H1 (cell line): ENCODE results near the gene HINT2. TPM values are rescaled to one million over a fixed set of nuclear protein-coding genes. Genes with fewer than 3 reads are reported as not detected.

Experiments
- CTCF ChIA-PET: fragments of 300-600 bp; sonication (Branson Sonifier 250); formaldehyde crosslinking; loops from one replicate; lab custom pipeline; 2021; ENCODE audit not compliant: partially characterized antibody; lab: Charles Lee
- POLR2A ChIA-PET: fragments of 300-600 bp; sonication (Branson Sonifier 250); formaldehyde crosslinking; loops from one replicate; lab custom pipeline; 2021; ENCODE audit warnings: inconsistent platforms; ENCODE audit not compliant: partially characterized antibody; lab: Charles Lee
- DNase-seq, 2 experiments: peaks; one replicate each; pipeline versions ENCODE4 v3.0.0 to v3.0.0-alpha.2; 2010 to 2022; ENCODE audit warnings: low spot score in 2 of 2, low read depth in 1 of 2, mixed read lengths in 1 of 2
- FAIRE-seq: peaks from 2 replicates; lab custom pipeline; 2011; peaks lifted over from hg19 to GRCh38; lab: Jason Lieb, UNC
- H2AFZ ChIP-seq: 2 replicates; pipeline ENCODE4 v1.8.1; 2012; ENCODE audit warnings: low read length, inconsistent platforms
- H2AK5ac ChIP-seq: 2 replicates; pipeline ENCODE4 v1.6.1; 2013; ENCODE audit warnings: low read depth, low read length
- H2BK120ac ChIP-seq: replicated peaks from 2 replicates; pipeline ENCODE3; 2013; ENCODE audit warnings: low read depth, low read length, inconsistent platforms
- H2BK12ac ChIP-seq: 2 replicates; pipeline ENCODE4 v1.6.1; 2013; ENCODE audit warnings: low read depth, low read length
- H2BK15ac ChIP-seq: 2 replicates; pipeline ENCODE4 v1.6.1; 2013; ENCODE audit warnings: low read length
- H2BK20ac ChIP-seq: 2 replicates; pipeline ENCODE4 v1.6.1; 2013; ENCODE audit warnings: low read length
- H2BK5ac ChIP-seq: 2 replicates; pipeline ENCODE4 v1.6.1; 2013; ENCODE audit warnings: low read depth, low read length
- H3K14ac ChIP-seq: 2 replicates; pipeline ENCODE4 v1.6.1; 2013; ENCODE audit warnings: inconsistent platforms; ENCODE audit not compliant: insufficient read length
- H3K18ac ChIP-seq: 2 replicates; pipeline ENCODE4 v1.6.1; 2013; ENCODE audit warnings: low read length; ENCODE audit errors: extremely low read depth
- H3K23ac ChIP-seq: 2 replicates; pipeline ENCODE4 v1.6.1; 2013; ENCODE audit warnings: inconsistent platforms; ENCODE audit not compliant: insufficient read length
- H3K23me2 ChIP-seq: 2 replicates; pipeline ENCODE4 v1.6.1; 2013; ENCODE audit warnings: low read depth, low read length
- H3K27ac ChIP-seq: 2 replicates; pipeline ENCODE4 v1.6.1; 2011; ENCODE audit warnings: low read depth, low read length, inconsistent platforms
- H3K27me3 ChIP-seq, 4 experiments: replicated peaks in 1 of 4; 1 replicate in 1 of 4; 2 replicates in 3 of 4; pipeline versions ENCODE4 v1.6.1 to v1.8.1; 2011 to 2013; ENCODE audit warnings: low read length in 3 of 4, mild to moderate bottlenecking in 3 of 4, inconsistent platforms in 2 of 4, mixed read lengths in 2 of 4, moderate library complexity in 1 of 4; ENCODE audit not compliant: control insufficient read depth in 3 of 4, insufficient read depth in 3 of 4; ENCODE audit errors: extremely low read depth in 1 of 4
- H3K36me3 ChIP-seq, 4 experiments: 2 replicates each; pipeline versions ENCODE4 v1.6.1 to v1.8.1; 2011 to 2013; ENCODE audit warnings: mild to moderate bottlenecking in 4 of 4, low read length in 3 of 4, moderate library complexity in 2 of 4, control low read depth in 1 of 4, inconsistent platforms in 1 of 4; ENCODE audit not compliant: insufficient read depth in 4 of 4, control insufficient read depth in 2 of 4
- H3K4ac ChIP-seq: replicated peaks from 2 replicates; pipeline ENCODE3; 2013; ENCODE audit warnings: low read length, low read depth, mixed read lengths, inconsistent platforms; ENCODE audit not compliant: insufficient read length
- H3K4me1 ChIP-seq, 4 experiments: replicated peaks in 1 of 4; 1 replicate in 1 of 4; 2 replicates in 3 of 4; pipeline versions ENCODE4 v1.6.1 to v1.8.1; 2011 to 2013; ENCODE audit warnings: low read length in 3 of 4, inconsistent platforms in 2 of 4, mixed read lengths in 1 of 4; ENCODE audit not compliant: insufficient read depth in 4 of 4, control insufficient read depth in 3 of 4
- H3K4me2 ChIP-seq, 2 experiments: 2 replicates each; pipeline versions ENCODE4 v1.6.1 to v1.8.1; 2011 to 2013; ENCODE audit warnings: low read depth in 2 of 2, low read length in 2 of 2, control low read depth in 1 of 2, inconsistent platforms in 1 of 2, mild to moderate bottlenecking in 1 of 2; ENCODE audit not compliant: insufficient read depth in 1 of 2
- H3K4me3 ChIP-seq, 4 experiments: fragments of 200-600, 300-600 bp in 1 of 4; sonication (generic), shearing (Covaris generic), sonication (Bioruptor Twin) in 1 of 4; 2 replicates each; pipeline versions ENCODE4 v1.5.1 to v1.8.1; 2011 to 2016; ENCODE audit warnings: low read length in 4 of 4, low read depth in 3 of 4, control low read depth in 2 of 4, inconsistent platforms in 2 of 4, mild to moderate bottlenecking in 2 of 4, mixed read lengths in 1 of 4, moderate library complexity in 1 of 4; ENCODE audit not compliant: insufficient read depth in 2 of 4; ENCODE audit errors: extremely low read depth in 1 of 4
- H3K56ac ChIP-seq: replicated peaks from 2 replicates; pipeline ENCODE3; 2013; ENCODE audit warnings: low read depth, mild to moderate bottlenecking, mixed read lengths, low read length, inconsistent platforms; ENCODE audit not compliant: insufficient read length
- H3K79me1 ChIP-seq: 2 replicates; pipeline ENCODE4 v1.6.1; 2013; ENCODE audit warnings: low read depth, low read length, control low read depth
- H3K79me2 ChIP-seq, 2 experiments: 2 replicates each; pipeline versions ENCODE4 v1.6.1 to v1.8.1; 2012 to 2013; ENCODE audit warnings: low read length in 2 of 2, mild to moderate bottlenecking in 2 of 2, inconsistent platforms in 1 of 2; ENCODE audit not compliant: insufficient read depth in 2 of 2, control insufficient read depth in 1 of 2
- H3K9ac ChIP-seq, 4 experiments: replicated peaks in 1 of 4; 1 replicate in 1 of 4; 2 replicates in 3 of 4; pipeline versions ENCODE4 v1.6.1 to v1.8.1; 2011 to 2013; ENCODE audit warnings: low read depth in 3 of 4, low read length in 3 of 4, control low read depth in 2 of 4, mild to moderate bottlenecking in 2 of 4, moderate library complexity in 2 of 4, inconsistent platforms in 1 of 4; ENCODE audit errors: extremely low read depth in 1 of 4
- H3K9me3 ChIP-seq, 2 experiments: 2 replicates each; pipeline versions ENCODE4 v1.6.1 to v1.8.1; 2012 to 2013; ENCODE audit warnings: mild to moderate bottlenecking in 2 of 2, moderate library complexity in 2 of 2, control low read depth in 1 of 2, inconsistent platforms in 1 of 2, low read depth in 1 of 2, low read length in 1 of 2, mixed read lengths in 1 of 2; ENCODE audit not compliant: insufficient read depth in 2 of 2
- H4K20me1 ChIP-seq, 2 experiments: replicated peaks in 1 of 2; 2 replicates each; pipeline versions ENCODE3 to v1.8.1; 2011 to 2013; ENCODE audit warnings: inconsistent platforms in 2 of 2, low read length in 2 of 2, mild to moderate bottlenecking in 1 of 2; ENCODE audit not compliant: insufficient read depth in 2 of 2, control insufficient read depth in 1 of 2
- H4K5ac ChIP-seq: 2 replicates; pipeline ENCODE4 v1.6.1; 2013; ENCODE audit warnings: low read length, low read depth, mixed read lengths, inconsistent platforms; ENCODE audit not compliant: insufficient read length
- H4K8ac ChIP-seq: 2 replicates; pipeline ENCODE4 v1.8.0; 2013; ENCODE audit warnings: mild to moderate bottlenecking, moderate library complexity, low read length, inconsistent platforms; ENCODE audit not compliant: insufficient read depth; ENCODE audit errors: extremely low read depth
- H4K91ac ChIP-seq: replicated peaks from 2 replicates; pipeline ENCODE3; 2013; ENCODE audit warnings: low read length, mixed read lengths, inconsistent platforms; ENCODE audit not compliant: insufficient read length
- FOSL1 ChIP-seq: IDR thresholded peaks from 2 replicates; pipeline ENCODE4 v1.6.1; 2011; ENCODE audit warnings: mild to moderate bottlenecking, low read depth, low read length, moderate library complexity; ENCODE audit not compliant: insufficient read depth
- HDAC6 ChIP-seq: IDR thresholded peaks from one replicate; pipeline ENCODE4 v1.7.1; 2012; ENCODE audit warnings: low read depth, mild to moderate bottlenecking, inconsistent platforms, low read length, moderate library complexity
- KDM1A ChIP-seq: fragments of 200-600, 300-600 bp; sonication (generic); IDR thresholded peaks from 2 replicates; pipeline ENCODE4 v1.7.1; 2016; ENCODE audit warnings: mild to moderate bottlenecking, low read length, borderline replicate concordance
- KDM5A ChIP-seq: fragments of 200-600 bp; IDR thresholded peaks from 2 replicates; pipeline ENCODE4 v1.7.1; 2012; ENCODE audit warnings: mild to moderate bottlenecking, low read length, inconsistent platforms, mixed read lengths
- NRF1 ChIP-seq: IDR thresholded peaks from 2 replicates; pipeline ENCODE4 v1.6.1; 2011; ENCODE audit warnings: mild to moderate bottlenecking, low read depth, low read length, improper control_type of control experiment
- POLR2AphosphoS5 ChIP-seq: IDR thresholded peaks from 2 replicates; pipeline ENCODE4 v1.6.1; 2011; ENCODE audit warnings: low read depth, low read length
- RXRA ChIP-seq: IDR thresholded peaks from 2 replicates; pipeline ENCODE4 v1.6.1; 2011; ENCODE audit warnings: low read depth, mild to moderate bottlenecking, low read length, moderate library complexity; ENCODE audit not compliant: insufficient read depth
- SP4 ChIP-seq: IDR thresholded peaks from 2 replicates; pipeline ENCODE4 v1.6.1; 2012; ENCODE audit warnings: low read length, inconsistent platforms
- WGBS, 2 experiments: shearing (Covaris generic) in 1 of 2; methylation state at CpG; one replicate each; pipeline versions ENCODE4 v1.1.6 to v1.1.7; 2013 to 2015; ENCODE audit warnings: low lambda C conversion rate in 2 of 2, mixed read lengths in 2 of 2, inconsistent platforms in 1 of 2, low coverage in 1 of 2, missing lambda C conversion rate in 1 of 2; ENCODE audit not compliant: insufficient replicate concordance in 2 of 2, insufficient coverage in 1 of 2, insufficient read length in 1 of 2; ENCODE audit errors: extremely low coverage in 1 of 2, missing lambda C conversion rate in 1 of 2; 5-methylcytosine and 5-hydroxymethylcytosine counted together
- polyA plus RNA-seq, 7 experiments: library from polyadenylated mRNA; depleted of rRNA in 3 of 7; stranded (reverse) in 5 of 7; unstranded in 2 of 7; fragments of >200 nt in 5 of 7; fragments of 200-250 nt in 2 of 7; gene quantifications; 1 replicate in 5 of 7; 2 replicates in 1 of 7; 4 replicates in 1 of 7; pipeline versions ENCODE4 v1.2.1 to v1.2.3, GENCODE V29; 2011 to 2013; ENCODE audit warnings: missing spikeins in 2 of 7, mixed read lengths in 2 of 7
- total RNA-seq: library from RNA; stranded (reverse); fragmentation: NEBNext Ultra II Directional; extraction: Animal tissue kit (Norgen Biotek cat#: 25700); gene quantifications from 2 replicates; pipeline ENCODE4 v1.2.1, GENCODE V29; 2021
- TF ChIP-seq, protein P1 (sequence below): IDR thresholded peaks from 2 replicates; pipeline ENCODE4 v1.6.1; 2011; ENCODE audit warnings: low read length, improper control_type of control experiment
- TF ChIP-seq, protein P2 (sequence below): IDR thresholded peaks from 2 replicates; pipeline ENCODE4 v1.6.1; 2011; ENCODE audit warnings: low read depth, mild to moderate bottlenecking, low read length; ENCODE audit not compliant: insufficient read depth
- TF ChIP-seq, protein P3 (sequence below): IDR thresholded peaks from 2 replicates; pipeline ENCODE4 v1.6.1; 2012; ENCODE audit warnings: low read length, inconsistent platforms

HINT2 gene
- total and polyA plus RNA-seq, 2 of the 8 experiments (the other 6 are each of a cell fraction or from before 2014, with no cell fraction given) = 32.1 to 51.2 TPM

DNA sequence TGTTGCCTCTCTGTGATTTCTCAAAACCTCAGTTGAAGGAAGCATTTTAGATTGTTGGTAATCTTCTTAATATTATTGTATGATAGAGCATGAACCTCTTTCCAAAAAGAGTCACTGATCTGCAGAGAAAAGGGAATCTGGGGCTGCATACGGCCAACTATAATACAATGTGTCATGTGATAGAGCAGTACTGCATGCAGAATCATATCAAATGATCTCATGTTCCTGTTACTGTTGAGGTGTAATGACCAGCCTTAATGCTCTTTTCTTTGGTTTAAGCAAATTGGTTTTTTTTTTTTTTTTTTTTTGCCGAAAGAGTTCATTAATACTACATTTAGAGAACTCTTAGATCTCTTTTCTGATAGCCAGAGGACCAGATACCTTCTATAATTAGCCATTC is 47.8 kb downstream of the HINT2 start:
- no peak overlapping the region for H3K4ac ChIP-seq
- H3K18ac ChIP-seq = no peak overlapping the region
- H3K56ac ChIP-seq = no peak overlapping the region
- H3K4me3 ChIP-seq = no peak overlapping the region
- no peak overlapping the region for H2BK120ac ChIP-seq
- no peak overlapping the region for H4K8ac ChIP-seq
- H3K79me2 ChIP-seq = peaks cover 0 to 3% of the 10 kb centered on the region in 2 experiments; a peak in 1 of 4 replicates
- H2BK5ac ChIP-seq = no peak overlapping the region
- no peaks in the 10 kb centered on the region for H3K9me3 ChIP-seq
- no peak overlapping the region for H2AK5ac ChIP-seq
- no peaks in the 10 kb centered on the region for H3K23me2 ChIP-seq
- DNase-seq (no peak), FAIRE-seq (no peak)
- no peak overlapping the region for H3K14ac ChIP-seq
- no peaks in the 10 kb centered on the region for H3K27me3 ChIP-seq
- H2BK12ac ChIP-seq = no peak overlapping the region
- WGBS, 2 experiments = 90% methylated on average over 1 of the region's 2 CpGs; no CpG with 5 or more reads in 1 of the 2 experiments
- no peak overlapping the region for H2BK15ac ChIP-seq
- H2BK20ac ChIP-seq = no peak overlapping the region
- H4K5ac ChIP-seq = no peak overlapping the region
- H4K91ac ChIP-seq = no peak overlapping the region
- H3K4me2 ChIP-seq = no peak overlapping the region
- H3K79me1 ChIP-seq = no peaks in the 10 kb centered on the region
- no peak overlapping the region for H3K27ac ChIP-seq
- no peaks in the 10 kb centered on the region for H3K36me3 ChIP-seq
- no peak overlapping the region for H3K23ac ChIP-seq
- H3K9ac ChIP-seq = no peak overlapping the region
- H2AFZ ChIP-seq = no peak overlapping the region
- no peaks in the 10 kb centered on the region for H4K20me1 ChIP-seq
- CTCF ChIA-PET = interaction anchor here (1.1 kb wide), 1 partner anchor 67 kb away, joined by 3 read pairs; no protein-coding TSS in a partner anchor
- H3K4me1 ChIP-seq = no peaks in the 10 kb centered on the region
- POLR2A ChIA-PET = interaction anchor here (1.3 kb wide), 1 partner anchor 17 kb away, joined by 5 read pairs; no protein-coding TSS in a partner anchor
- TF ChIP-seq POLR2AphosphoS5 = no peak
- TF ChIP-seq, protein P1, sequence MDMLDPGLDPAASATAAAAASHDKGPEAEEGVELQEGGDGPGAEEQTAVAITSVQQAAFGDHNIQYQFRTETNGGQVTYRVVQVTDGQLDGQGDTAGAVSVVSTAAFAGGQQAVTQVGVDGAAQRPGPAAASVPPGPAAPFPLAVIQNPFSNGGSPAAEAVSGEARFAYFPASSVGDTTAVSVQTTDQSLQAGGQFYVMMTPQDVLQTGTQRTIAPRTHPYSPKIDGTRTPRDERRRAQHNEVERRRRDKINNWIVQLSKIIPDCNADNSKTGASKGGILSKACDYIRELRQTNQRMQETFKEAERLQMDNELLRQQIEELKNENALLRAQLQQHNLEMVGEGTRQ = no peak
- no peak for TF ChIP-seq KDM1A
- TF ChIP-seq NRF1 = no peak
- no peak for TF ChIP-seq RXRA
- no peak for TF ChIP-seq KDM5A
- TF ChIP-seq, protein P2, sequence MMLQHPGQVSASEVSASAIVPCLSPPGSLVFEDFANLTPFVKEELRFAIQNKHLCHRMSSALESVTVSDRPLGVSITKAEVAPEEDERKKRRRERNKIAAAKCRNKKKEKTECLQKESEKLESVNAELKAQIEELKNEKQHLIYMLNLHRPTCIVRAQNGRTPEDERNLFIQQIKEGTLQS = no peak
- no peak for TF ChIP-seq HDAC6
- TF ChIP-seq, protein P3, sequence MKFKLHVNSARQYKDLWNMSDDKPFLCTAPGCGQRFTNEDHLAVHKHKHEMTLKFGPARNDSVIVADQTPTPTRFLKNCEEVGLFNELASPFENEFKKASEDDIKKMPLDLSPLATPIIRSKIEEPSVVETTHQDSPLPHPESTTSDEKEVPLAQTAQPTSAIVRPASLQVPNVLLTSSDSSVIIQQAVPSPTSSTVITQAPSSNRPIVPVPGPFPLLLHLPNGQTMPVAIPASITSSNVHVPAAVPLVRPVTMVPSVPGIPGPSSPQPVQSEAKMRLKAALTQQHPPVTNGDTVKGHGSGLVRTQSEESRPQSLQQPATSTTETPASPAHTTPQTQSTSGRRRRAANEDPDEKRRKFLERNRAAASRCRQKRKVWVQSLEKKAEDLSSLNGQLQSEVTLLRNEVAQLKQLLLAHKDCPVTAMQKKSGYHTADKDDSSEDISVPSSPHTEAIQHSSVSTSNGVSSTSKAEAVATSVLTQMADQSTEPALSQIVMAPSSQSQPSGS = no peak
- no peak for TF ChIP-seq SP4
- TF ChIP-seq FOSL1 = no peak
